MM.1S (cell line): ENCODE results near the gene UGT1A4.

Source experiments
- EZH2 ChIP-seq: fragments of 300-600 bp; sonication (generic); optimal IDR thresholded peaks from 2 replicates; pipeline ENCODE3; 2017; ENCODE audit warnings: low read depth, mild to moderate bottlenecking, antibody characterized with exemption, low read length, mixed read lengths
- TF ChIP-seq, protein P1 (sequence below): fragments of 300-600 bp; sonication (generic); IDR thresholded peaks from 2 replicates; pipeline ENCODE4 v1.5.1; 2016; ENCODE audit warnings: antibody characterized with exemption, low read length, mixed read lengths

DNA sequence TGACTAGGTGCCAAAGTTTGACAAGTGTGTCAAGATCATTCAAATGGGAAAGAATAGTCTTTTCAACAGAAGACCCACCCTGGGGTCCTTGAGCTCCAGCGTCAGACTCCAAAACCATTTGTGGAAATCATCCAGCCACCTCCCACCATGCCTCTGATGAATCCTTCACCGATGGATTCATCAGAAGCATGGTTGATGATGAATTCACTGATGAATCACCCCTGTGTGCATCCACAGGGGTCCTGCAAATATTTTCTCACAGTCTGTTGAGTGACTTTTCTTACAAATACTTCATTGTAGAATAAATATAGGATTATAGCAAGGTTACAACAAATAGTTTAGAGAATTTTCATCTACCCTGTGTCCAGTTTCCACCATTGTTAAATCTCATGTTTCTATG, 42.5 kb upstream of the UGT1A4 start:
- TF ChIP-seq, protein P1, sequence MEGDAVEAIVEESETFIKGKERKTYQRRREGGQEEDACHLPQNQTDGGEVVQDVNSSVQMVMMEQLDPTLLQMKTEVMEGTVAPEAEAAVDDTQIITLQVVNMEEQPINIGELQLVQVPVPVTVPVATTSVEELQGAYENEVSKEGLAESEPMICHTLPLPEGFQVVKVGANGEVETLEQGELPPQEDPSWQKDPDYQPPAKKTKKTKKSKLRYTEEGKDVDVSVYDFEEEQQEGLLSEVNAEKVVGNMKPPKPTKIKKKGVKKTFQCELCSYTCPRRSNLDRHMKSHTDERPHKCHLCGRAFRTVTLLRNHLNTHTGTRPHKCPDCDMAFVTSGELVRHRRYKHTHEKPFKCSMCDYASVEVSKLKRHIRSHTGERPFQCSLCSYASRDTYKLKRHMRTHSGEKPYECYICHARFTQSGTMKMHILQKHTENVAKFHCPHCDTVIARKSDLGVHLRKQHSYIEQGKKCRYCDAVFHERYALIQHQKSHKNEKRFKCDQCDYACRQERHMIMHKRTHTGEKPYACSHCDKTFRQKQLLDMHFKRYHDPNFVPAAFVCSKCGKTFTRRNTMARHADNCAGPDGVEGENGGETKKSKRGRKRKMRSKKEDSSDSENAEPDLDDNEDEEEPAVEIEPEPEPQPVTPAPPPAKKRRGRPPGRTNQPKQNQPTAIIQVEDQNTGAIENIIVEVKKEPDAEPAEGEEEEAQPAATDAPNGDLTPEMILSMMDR, result no peak
- no peak for TF ChIP-seq EZH2
